ENCODE data around the gene INAFM2. TPM values are rescaled to one million over a fixed set of nuclear protein-coding genes. Genes with fewer than 3 reads are reported as not detected.
A peak's percentile ranks its signal among the peaks of the same experiment; 100 is the strongest.

Gene INAFM2
- total RNA-seq, 1 donor from 2014 or later = 80.6 TPM

DNA sequence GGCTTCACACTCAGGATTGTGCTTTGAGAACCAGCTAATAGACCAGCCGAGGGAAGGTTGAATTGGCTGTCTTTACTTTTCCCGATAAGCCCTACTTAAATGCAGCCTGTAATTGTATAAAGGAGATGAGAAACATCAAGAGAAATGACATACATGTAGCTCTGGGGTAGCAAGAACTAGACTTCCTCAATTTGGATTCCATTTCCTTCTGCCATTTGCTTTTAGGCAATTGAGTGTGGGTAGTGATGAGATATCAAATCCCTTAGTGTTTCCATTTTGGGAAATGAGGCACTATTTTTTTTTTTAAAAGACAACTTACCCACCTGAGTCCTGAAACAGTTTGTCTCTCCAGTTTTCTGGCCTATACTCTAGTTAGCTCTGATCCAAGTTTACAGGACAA is 2.2 kb downstream of the INAFM2 start:
- Mint-ChIP-seq H3K27ac (ENCODE audit: unreplicated experiment) (peak overlapping the region; percentile 87), H3K36me3 (ENCODE audit: low read depth) (peaks cover 9% of the 10 kb centered on the region), H3K4me3 (ENCODE audit: unreplicated experiment) (peak overlapping the region; percentile 84), H3K4me1 (ENCODE audit: low read depth) (peaks cover 82% of the 10 kb centered on the region), H3K27me3 (ENCODE audit: low read depth) (no peaks in the 10 kb centered on the region), H3K9me3 (ENCODE audit: low read depth) (no peaks in the 10 kb centered on the region)
- no peak for DNase-seq (ENCODE audit: low spot score)
- TF ChIP-seq CTCF (IDR thresholded peaks at IDR 0.05) = no peak

- Mint-ChIP-seq H3K27me3 (ENCODE audit: low read depth) (no peaks in the 10 kb centered on the region), H3K4me3 (ENCODE audit: unreplicated experiment) (peak overlapping the region; percentile 84), H3K36me3 (ENCODE audit: low read depth) (peaks cover 10% of the 10 kb centered on the region), H3K27ac (ENCODE audit: unreplicated experiment) (peak overlapping the region; percentile 91), H3K4me1 (ENCODE audit: low read depth) (peaks cover 78% of the 10 kb centered on the region), H3K9me3 (ENCODE audit: low read depth) (no peaks in the 10 kb centered on the region)
- no peak for DNase-seq (ENCODE audit: low spot score)
- TF ChIP-seq CTCF (IDR thresholded peaks at IDR 0.05) = no peak
Measured at GRCh38 chr15:40327457-40327856, 4.0 kb downstream of the INAFM2 start.

DNA sequence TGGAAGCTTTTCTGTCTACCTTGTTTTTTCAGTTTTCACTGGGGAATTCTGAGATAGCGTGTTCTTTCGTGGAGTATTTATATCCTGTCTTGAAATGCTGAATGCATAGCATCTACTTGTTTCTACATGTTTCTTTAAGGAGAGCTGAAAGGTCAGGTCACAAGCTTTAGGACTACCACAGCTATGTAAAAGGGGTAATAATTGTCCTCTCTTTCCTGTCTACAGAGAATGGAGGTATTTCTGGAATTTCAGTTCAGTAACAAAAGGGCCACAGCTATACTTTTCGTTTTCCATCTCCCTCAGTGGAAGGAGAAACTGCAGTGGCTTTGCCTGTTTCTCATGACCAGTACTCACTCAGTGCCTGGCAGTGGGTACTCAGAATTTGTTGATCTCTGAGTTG is 4.7 kb downstream of the INAFM2 start:
- Mint-ChIP-seq H3K4me3 (ENCODE audit: unreplicated experiment) (peak overlapping the region; percentile 84), H3K27ac (ENCODE audit: unreplicated experiment) (peak overlapping the region; percentile 91), H3K9me3 (ENCODE audit: low read depth) (no peaks in the 10 kb centered on the region), H3K27me3 (ENCODE audit: low read depth) (no peaks in the 10 kb centered on the region), H3K36me3 (ENCODE audit: low read depth) (peaks cover 10% of the 10 kb centered on the region), H3K4me1 (ENCODE audit: low read depth) (peaks cover 79% of the 10 kb centered on the region)
- no peak for DNase-seq (ENCODE audit: low spot score)
- TF ChIP-seq CTCF (IDR thresholded peaks at IDR 0.05) = no peak

DNA sequence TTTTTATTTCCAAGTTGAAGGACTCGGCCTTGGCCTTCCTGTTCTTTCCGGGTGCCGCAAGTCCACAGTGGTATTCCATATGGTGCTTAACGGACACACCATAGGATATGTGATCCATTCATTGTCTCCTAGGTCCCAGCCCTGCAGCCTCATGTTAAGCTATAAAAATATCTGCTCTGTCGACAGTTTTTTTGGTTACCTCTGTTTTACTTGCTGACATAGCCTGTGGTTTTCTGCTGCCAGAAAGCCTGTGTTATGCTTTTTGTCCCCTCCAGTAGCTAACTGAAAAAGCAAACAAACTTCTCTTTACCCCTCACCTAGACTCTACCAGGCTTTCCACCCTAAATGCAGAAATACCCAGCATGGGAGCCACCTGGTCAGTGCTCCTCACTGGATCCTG is 5.3 kb downstream of the INAFM2 start:
- no peaks in the 10 kb centered on the region for H3K9me3 Mint-ChIP-seq (ENCODE audit: low read depth)
- peaks cover 84% of the 10 kb centered on the region for H3K4me1 Mint-ChIP-seq (ENCODE audit: low read depth)
- no peak for DNase-seq (ENCODE audit: low spot score)
- peak overlapping the region; percentile 84 for H3K4me3 Mint-ChIP-seq (ENCODE audit: unreplicated experiment)
- no peak for TF ChIP-seq CTCF (IDR thresholded peaks at IDR 0.05)
- peaks cover 10% of the 10 kb centered on the region for H3K36me3 Mint-ChIP-seq (ENCODE audit: low read depth)
- peak overlapping the region; percentile 91 for H3K27ac Mint-ChIP-seq (ENCODE audit: unreplicated experiment)
- H3K27me3 Mint-ChIP-seq (ENCODE audit: low read depth) = no peaks in the 10 kb centered on the region

DNA sequence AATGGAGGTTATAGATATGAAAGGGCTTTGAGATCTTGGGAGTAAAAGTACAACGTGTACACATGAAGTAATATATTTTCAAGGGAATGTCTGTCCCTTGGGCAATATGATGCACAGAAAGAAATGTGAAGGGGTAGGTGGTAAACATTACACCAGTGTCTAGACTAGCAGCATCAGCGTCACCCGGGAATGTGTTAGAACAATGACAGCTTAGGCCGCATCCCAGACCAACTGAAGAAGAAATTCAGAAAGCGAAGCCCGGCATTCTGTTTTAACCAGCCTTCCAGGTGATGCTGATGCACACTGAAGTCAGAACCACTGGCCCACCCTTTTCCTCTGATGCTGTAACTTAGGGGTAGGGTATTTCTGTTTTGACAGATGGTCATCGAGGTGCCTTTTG is 6.3 kb downstream of the INAFM2 start:
- no peak for TF ChIP-seq CTCF (IDR thresholded peaks at IDR 0.05)
- Mint-ChIP-seq H3K4me1 (ENCODE audit: low read depth) (peaks cover 95% of the 10 kb centered on the region), H3K27ac (ENCODE audit: unreplicated experiment) (peak overlapping the region; percentile 91), H3K27me3 (ENCODE audit: low read depth) (no peaks in the 10 kb centered on the region), H3K4me3 (ENCODE audit: unreplicated experiment) (no peak overlapping the region), H3K36me3 (ENCODE audit: low read depth) (peaks cover 10% of the 10 kb centered on the region), H3K9me3 (ENCODE audit: low read depth) (no peaks in the 10 kb centered on the region)
- no peak for DNase-seq (ENCODE audit: low spot score)
